ENCODE measurements around the gene TMEM205.

DNA sequence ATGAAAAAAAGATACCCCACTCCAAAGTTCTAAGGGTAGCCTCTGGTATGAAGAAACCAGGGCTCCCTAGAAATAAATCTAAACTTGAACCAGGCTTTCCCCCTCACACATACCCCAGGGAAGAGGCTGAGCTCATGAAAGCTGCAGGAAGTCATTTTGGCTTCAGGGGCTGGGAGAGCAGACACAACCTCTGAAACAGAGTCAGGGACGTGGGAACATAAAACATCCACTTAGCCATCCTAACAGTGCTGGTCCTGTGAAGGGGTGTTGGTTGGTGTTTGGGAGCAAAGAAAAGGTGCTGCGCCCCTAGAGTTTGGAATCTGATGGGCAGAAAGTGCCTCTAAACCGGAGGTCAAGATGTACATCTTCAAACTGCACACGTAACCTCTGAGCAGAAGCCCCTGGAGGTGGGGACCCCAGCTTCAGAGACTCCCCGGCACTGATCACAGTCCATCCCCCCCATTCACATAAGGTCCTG, 22.4 kb downstream of the TMEM205 start:
- TF ChIP-seq, protein P1, sequence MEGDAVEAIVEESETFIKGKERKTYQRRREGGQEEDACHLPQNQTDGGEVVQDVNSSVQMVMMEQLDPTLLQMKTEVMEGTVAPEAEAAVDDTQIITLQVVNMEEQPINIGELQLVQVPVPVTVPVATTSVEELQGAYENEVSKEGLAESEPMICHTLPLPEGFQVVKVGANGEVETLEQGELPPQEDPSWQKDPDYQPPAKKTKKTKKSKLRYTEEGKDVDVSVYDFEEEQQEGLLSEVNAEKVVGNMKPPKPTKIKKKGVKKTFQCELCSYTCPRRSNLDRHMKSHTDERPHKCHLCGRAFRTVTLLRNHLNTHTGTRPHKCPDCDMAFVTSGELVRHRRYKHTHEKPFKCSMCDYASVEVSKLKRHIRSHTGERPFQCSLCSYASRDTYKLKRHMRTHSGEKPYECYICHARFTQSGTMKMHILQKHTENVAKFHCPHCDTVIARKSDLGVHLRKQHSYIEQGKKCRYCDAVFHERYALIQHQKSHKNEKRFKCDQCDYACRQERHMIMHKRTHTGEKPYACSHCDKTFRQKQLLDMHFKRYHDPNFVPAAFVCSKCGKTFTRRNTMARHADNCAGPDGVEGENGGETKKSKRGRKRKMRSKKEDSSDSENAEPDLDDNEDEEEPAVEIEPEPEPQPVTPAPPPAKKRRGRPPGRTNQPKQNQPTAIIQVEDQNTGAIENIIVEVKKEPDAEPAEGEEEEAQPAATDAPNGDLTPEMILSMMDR (IDR thresholded peaks at IDR 0.05; ENCODE audit: low read length): no peak
- no peak for TF ChIP-seq EZH2 (IDR thresholded peaks at IDR 0.05; ENCODE audit: borderline replicate concordance, low read length)
